Measurements from ENCODE around the gene RAB6A. TPM values are rescaled to one million over a fixed set of nuclear protein-coding genes. Genes with fewer than 3 reads are reported as not detected.
"Not testable (repeated sequence)": the region's sequence is repeated elsewhere in the genome, so short reads cannot be mapped to it uniquely, and the experiment has no call there.

The RAB6A gene
- total RNA-seq, 2 experiments from 2014 or later, result 108 to 126 TPM

DNA sequence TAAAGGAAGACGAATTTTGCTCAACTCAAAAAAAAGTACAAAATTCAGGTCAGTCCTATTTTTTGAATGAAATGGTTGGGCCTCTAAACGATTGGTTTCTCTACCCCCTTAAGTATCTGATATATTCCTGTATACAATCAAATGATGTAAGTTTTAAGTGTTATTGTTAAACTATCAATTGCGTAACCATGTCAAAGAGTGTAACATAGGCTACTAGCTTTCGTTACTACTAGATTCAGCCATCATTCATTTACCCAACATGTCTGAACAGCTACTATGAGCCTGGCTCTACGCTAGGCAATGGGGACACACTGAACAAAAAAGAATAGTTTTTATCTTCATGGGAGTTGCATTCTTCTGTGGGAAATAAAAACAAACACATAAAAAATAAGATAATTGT is 3.3 kb downstream of the RAB6A start:
- no peaks in the 10 kb centered on the region for H3K27me3 Mint-ChIP-seq
- POLR2A ChIA-PET, result interaction anchor here (0.6 kb wide), 1 partner anchor 31 kb away, joined by 3 read pairs; no protein-coding TSS in a partner anchor
- ATAC-seq (ENCODE audit: low read depth) (no peak), DNase-seq (no peak)
- H3K27ac Mint-ChIP-seq, result no peak overlapping the region
- H3K4me1 Mint-ChIP-seq, result peaks cover 22% of the 10 kb centered on the region
- H3K36me3 Mint-ChIP-seq, result peaks cover 14% of the 10 kb centered on the region
- no peaks in the 10 kb centered on the region for H3K9me3 Mint-ChIP-seq
- no peak overlapping the region for H3K4me3 Mint-ChIP-seq

DNA sequence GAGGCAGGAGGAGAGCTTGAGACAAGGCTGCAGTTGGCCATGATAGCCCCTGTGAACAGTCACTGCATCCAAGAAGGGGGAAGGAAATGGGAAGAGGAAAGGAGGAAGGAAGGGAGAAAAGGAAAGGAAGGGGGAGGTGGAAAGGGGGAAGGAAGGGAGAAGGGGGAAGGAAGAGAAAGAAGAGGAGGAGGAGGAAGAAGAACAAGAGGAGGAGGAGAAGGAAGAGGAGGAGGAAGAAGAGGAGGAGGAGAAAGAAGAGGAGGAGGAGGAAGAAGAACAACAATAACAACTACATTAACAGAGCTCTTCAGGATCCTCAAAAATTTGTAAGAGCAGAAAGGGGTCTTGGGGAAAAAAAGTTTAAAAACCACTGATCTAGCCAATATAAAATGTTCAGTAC is 5.2 kb downstream of the RAB6A start:
- no peak for ATAC-seq (ENCODE audit: low read depth)
- peaks cover 28% of the 10 kb centered on the region for H3K4me1 Mint-ChIP-seq
- no peaks in the 10 kb centered on the region for H3K9me3 Mint-ChIP-seq
- no peaks in the 10 kb centered on the region for H3K27me3 Mint-ChIP-seq
- no peak overlapping the region for H3K4me3 Mint-ChIP-seq
- H3K36me3 Mint-ChIP-seq, result peaks cover 26% of the 10 kb centered on the region
- no peak overlapping the region for H3K27ac Mint-ChIP-seq
- no peak for DNase-seq
- POLR2A ChIA-PET, result no interaction called here

GRCh38 chr11:73753938-73754337 is 6.9 kb downstream of the RAB6A start:
- DNase-seq (no peak), ATAC-seq (ENCODE audit: low read depth) (no peak)
- H3K9me3 Mint-ChIP-seq, result no peaks in the 10 kb centered on the region
- H3K4me3 Mint-ChIP-seq, result no peak overlapping the region
- no peak overlapping the region for H3K27ac Mint-ChIP-seq
- peaks cover 23% of the 10 kb centered on the region for H3K36me3 Mint-ChIP-seq
- POLR2A ChIA-PET, result no interaction called here
- peaks cover 22% of the 10 kb centered on the region for H3K4me1 Mint-ChIP-seq
- H3K27me3 Mint-ChIP-seq, result no peaks in the 10 kb centered on the region

DNA sequence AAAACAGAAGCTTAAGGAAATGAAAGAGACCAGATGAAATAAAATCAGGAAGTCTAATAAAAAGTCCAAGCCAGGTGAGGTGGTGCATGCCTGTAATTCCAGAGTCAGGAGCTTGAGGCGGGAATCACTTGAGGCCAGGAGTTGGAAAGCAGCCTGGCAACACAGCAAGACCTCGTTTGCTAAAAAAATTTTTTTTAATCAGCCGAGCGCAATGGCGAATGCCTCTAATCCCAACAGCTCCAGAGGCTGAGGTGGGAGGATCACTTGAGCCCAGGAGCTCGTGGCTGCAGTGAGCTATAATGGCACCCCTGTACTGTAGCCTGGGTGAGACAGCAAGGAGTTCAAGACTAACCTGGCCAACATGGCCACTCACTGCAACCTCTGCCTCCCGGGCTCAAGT is 8.0 kb downstream of the RAB6A start:
- H3K27ac Mint-ChIP-seq, result no peak overlapping the region
- H3K9me3 Mint-ChIP-seq, result no peaks in the 10 kb centered on the region
- DNase-seq, result no peak
- peaks cover 23% of the 10 kb centered on the region for H3K36me3 Mint-ChIP-seq
- no peaks in the 10 kb centered on the region for H3K27me3 Mint-ChIP-seq
- ATAC-seq (ENCODE audit: low read depth), result no peak
- H3K4me1 Mint-ChIP-seq, result peaks cover 16% of the 10 kb centered on the region
- POLR2A ChIA-PET, result no interaction called here
- no peak overlapping the region for H3K4me3 Mint-ChIP-seq

DNA sequence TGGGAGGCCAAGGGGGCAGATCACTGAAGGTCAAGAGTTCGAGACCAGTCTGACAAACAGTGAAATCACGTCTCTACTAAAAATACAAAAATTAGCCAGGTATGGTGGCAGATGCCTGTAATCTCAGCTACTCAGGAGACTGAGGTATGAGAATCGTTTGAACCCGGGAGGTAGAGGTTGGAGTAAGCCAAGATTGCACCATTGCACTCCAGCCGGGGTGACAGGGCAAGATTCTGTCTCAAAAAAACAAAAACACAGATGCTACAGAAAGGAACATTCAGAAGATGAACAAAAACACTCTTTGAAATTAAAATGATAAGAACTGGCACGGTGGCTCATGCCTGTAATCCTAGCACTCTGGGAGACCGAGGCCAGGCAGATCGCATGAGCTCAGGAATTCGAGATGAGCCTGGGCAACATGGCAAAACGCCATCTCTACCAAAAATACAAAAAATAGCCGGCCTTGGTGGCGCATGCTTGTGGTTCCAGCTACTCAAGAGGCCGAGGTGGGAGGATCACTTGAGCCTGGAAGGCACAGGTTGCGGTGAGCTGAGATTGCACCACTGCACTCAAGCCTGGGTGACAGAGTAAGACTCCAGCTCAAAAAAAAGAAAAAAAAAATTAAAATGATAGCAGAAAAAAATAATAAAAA is 8.5 kb downstream of the RAB6A start:
- DNase-seq (no peak), ATAC-seq (ENCODE audit: low read depth) (no peak)
- Mint-ChIP-seq H3K27ac (no peak overlapping the region), H3K36me3 (peaks cover 19% of the 10 kb centered on the region), H3K4me3 (no peak overlapping the region), H3K4me1 (peaks cover 15% of the 10 kb centered on the region), H3K9me3 (no peaks in the 10 kb centered on the region), H3K27me3 (no peaks in the 10 kb centered on the region)
- POLR2A ChIA-PET, result interaction anchor here (0.6 kb wide), 1 partner anchor 12 kb away, joined by 7 read pairs; no protein-coding TSS in a partner anchor

DNA sequence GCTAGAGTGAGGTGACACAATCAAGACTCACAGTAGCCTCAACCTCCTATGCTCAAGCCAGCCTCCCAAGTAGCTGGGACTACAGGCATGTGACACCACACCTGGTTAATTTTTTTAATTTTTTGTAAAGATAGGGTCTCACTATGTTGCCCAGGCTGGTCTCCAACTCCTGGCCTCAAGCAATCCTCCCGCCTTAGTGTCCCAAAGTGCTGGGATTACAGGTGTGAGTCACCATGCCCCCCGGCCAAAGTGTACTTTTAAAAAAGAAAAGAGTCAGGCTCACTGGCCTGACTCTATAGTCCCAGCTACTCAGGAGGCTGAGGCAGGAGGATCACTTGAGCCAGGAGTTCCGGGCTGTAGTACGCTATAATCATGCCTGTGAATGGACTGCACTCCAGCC is 10.0 kb downstream of the RAB6A start:
- H3K9me3 Mint-ChIP-seq; H3K27ac Mint-ChIP-seq; H3K4me3 Mint-ChIP-seq; DNase-seq; ATAC-seq (ENCODE audit: low read depth); H3K27me3 Mint-ChIP-seq: not testable (repeated sequence)
- Mint-ChIP-seq H3K36me3 (peaks cover 19% of the 10 kb centered on the region), H3K4me1 (peaks cover 15% of the 10 kb centered on the region)
- POLR2A ChIA-PET, result interaction anchor here (0.5 kb wide), 1 partner anchor 1072 kb away, joined by 4 read pairs; no protein-coding TSS in a partner anchor

- POLR2A ChIA-PET, result interaction anchor here (0.5 kb wide), 1 partner anchor 1073 kb away, joined by 4 read pairs; no protein-coding TSS in a partner anchor
- Mint-ChIP-seq H3K4me1 (peaks cover 17% of the 10 kb centered on the region), H3K27ac (no peak overlapping the region), H3K36me3 (peaks cover 15% of the 10 kb centered on the region), H3K27me3 (no peaks in the 10 kb centered on the region), H3K4me3 (no peak overlapping the region), H3K9me3 (no peaks in the 10 kb centered on the region)
- ATAC-seq (ENCODE audit: low read depth), result no peak
- DNase-seq, result no peak
Measured at GRCh38 chr11:73750228-73750627, 10.6 kb downstream of the RAB6A start.

- no peak overlapping the region for H3K27ac Mint-ChIP-seq
- H3K4me3 Mint-ChIP-seq, result no peak overlapping the region
- peaks cover 17% of the 10 kb centered on the region for H3K4me1 Mint-ChIP-seq
- peaks cover 15% of the 10 kb centered on the region for H3K36me3 Mint-ChIP-seq
- ATAC-seq (ENCODE audit: low read depth) (no peak), DNase-seq (no peak)
- no peaks in the 10 kb centered on the region for H3K27me3 Mint-ChIP-seq
- POLR2A ChIA-PET, result no interaction called here
- H3K9me3 Mint-ChIP-seq, result no peaks in the 10 kb centered on the region
Measured at GRCh38 chr11:73749118-73749517, 11.8 kb downstream of the RAB6A start.

GRCh38 chr11:73748300-73748699 is 12.6 kb downstream of the RAB6A start:
- POLR2A ChIA-PET, result no interaction called here
- H3K27me3 Mint-ChIP-seq, result no peaks in the 10 kb centered on the region
- ATAC-seq (ENCODE audit: low read depth) (no peak), DNase-seq (no peak)
- peaks cover 17% of the 10 kb centered on the region for H3K4me1 Mint-ChIP-seq
- no peak overlapping the region for H3K4me3 Mint-ChIP-seq
- peaks cover 14% of the 10 kb centered on the region for H3K36me3 Mint-ChIP-seq
- no peaks in the 10 kb centered on the region for H3K9me3 Mint-ChIP-seq
- H3K27ac Mint-ChIP-seq, result no peak overlapping the region

GRCh38 chr11:73747762-73748161 is 13.1 kb downstream of the RAB6A start:
- peaks cover 17% of the 10 kb centered on the region for H3K36me3 Mint-ChIP-seq
- H3K9me3 Mint-ChIP-seq, result no peaks in the 10 kb centered on the region
- H3K27me3 Mint-ChIP-seq, result no peaks in the 10 kb centered on the region
- POLR2A ChIA-PET, result no interaction called here
- peaks cover 17% of the 10 kb centered on the region for H3K4me1 Mint-ChIP-seq
- no peak overlapping the region for H3K27ac Mint-ChIP-seq
- no peak for ATAC-seq (ENCODE audit: low read depth)
- no peak for DNase-seq
- no peak overlapping the region for H3K4me3 Mint-ChIP-seq

GRCh38 chr11:73746701-73747100 is 14.2 kb downstream of the RAB6A start:
- Mint-ChIP-seq H3K27ac (no peak overlapping the region), H3K9me3 (no peaks in the 10 kb centered on the region), H3K4me1 (peaks cover 12% of the 10 kb centered on the region), H3K27me3 (no peaks in the 10 kb centered on the region), H3K36me3 (peaks cover 15% of the 10 kb centered on the region), H3K4me3 (no peak overlapping the region)
- no peak for ATAC-seq (ENCODE audit: low read depth)
- DNase-seq, result no peak
- POLR2A ChIA-PET, result no interaction called here

- Mint-ChIP-seq H3K36me3 (peaks cover 9% of the 10 kb centered on the region), H3K4me1 (peaks cover 4% of the 10 kb centered on the region), H3K27me3 (no peaks in the 10 kb centered on the region), H3K4me3 (no peak overlapping the region), H3K27ac (no peak overlapping the region), H3K9me3 (no peaks in the 10 kb centered on the region)
- POLR2A ChIA-PET, result no interaction called here
- no peak for DNase-seq
- ATAC-seq (ENCODE audit: low read depth), result no peak
Measured at GRCh38 chr11:73743045-73743444, 17.8 kb downstream of the RAB6A start.

GRCh38 chr11:73735959-73736358 is 24.9 kb downstream of the RAB6A start:
- H3K27me3 Mint-ChIP-seq; ATAC-seq (ENCODE audit: low read depth); H3K4me1 Mint-ChIP-seq; POLR2A ChIA-PET; H3K27ac Mint-ChIP-seq; H3K4me3 Mint-ChIP-seq; DNase-seq; H3K9me3 Mint-ChIP-seq: not testable (repeated sequence)
- peaks cover 18% of the 10 kb centered on the region for H3K36me3 Mint-ChIP-seq

DNA sequence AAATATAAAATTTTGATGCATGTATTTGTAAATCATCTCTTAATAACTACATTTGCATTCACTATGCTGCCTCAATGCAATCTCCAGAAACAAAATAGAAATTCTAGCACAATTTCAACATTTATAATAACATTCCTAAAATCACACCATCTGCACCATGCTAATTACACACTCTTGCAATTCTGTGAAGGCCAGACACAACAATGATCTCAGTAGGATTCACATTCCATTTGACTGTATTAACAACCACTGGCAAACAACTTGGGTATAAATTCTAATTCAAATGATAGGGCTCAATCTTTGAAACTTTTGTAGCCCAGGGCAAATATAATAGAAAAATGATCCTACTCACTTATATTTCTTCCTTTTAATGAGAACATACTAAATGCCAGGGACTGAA is 25.9 kb downstream of the RAB6A start:
- H3K9me3 Mint-ChIP-seq, result no peaks in the 10 kb centered on the region
- peaks cover 2% of the 10 kb centered on the region for H3K4me1 Mint-ChIP-seq
- no peaks in the 10 kb centered on the region for H3K27me3 Mint-ChIP-seq
- no peak overlapping the region for H3K27ac Mint-ChIP-seq
- POLR2A ChIA-PET, result no interaction called here
- peaks cover 19% of the 10 kb centered on the region for H3K36me3 Mint-ChIP-seq
- DNase-seq (no peak), ATAC-seq (ENCODE audit: low read depth) (no peak)
- H3K4me3 Mint-ChIP-seq, result no peak overlapping the region

Measured in activated naive CD8-positive, alpha-beta T cell treated with anti-CD3 and anti-CD28 coated beads, Interleukin-2, amount 10 ng/mL, durations not matched to agents 7 days and 5 days (primary cell).